ENCODE data around the gene GLRX3. TPM values are rescaled to one million over a fixed set of nuclear protein-coding genes. Genes with fewer than 3 reads are reported as not detected.

GLRX3 gene
- total and polyA plus RNA-seq, 2 experiments from 2014 or later = 141 to 201 TPM

GRCh38 chr10:130194991-130195645 is 58.9 kb downstream of the GLRX3 start:
- peaks cover 3% of the 10 kb centered on the region for H3K4me1 Mint-ChIP-seq
- H3F3A ChIP-seq (replicated peaks; ENCODE audit: low read depth) = no peaks in the 10 kb centered on the region
- DNase-seq (ENCODE audit: low spot score) = no peak

More at GRCh38 chr10:130194991-130195645, 58.9 kb downstream of the GLRX3 start:
- no peak overlapping the region for H3K4me3 Mint-ChIP-seq
- no peaks in the 10 kb centered on the region for H3K27me3 ChIP-seq (ENCODE audit: insufficient read depth)
- no peak overlapping the region for H3K27ac ChIP-seq (ENCODE audit: low read depth)
- H4K20me1 ChIP-seq (replicated peaks; ENCODE audit: insufficient read depth) = no peaks in the 10 kb centered on the region
- H3K36me3 Mint-ChIP-seq (ENCODE audit: low read depth) = peaks cover 9% of the 10 kb centered on the region; the same call in 2 of the 3 replicates
- H3K4me2 ChIP-seq = no peak overlapping the region
- H2AFZ ChIP-seq = no peak overlapping the region
- H3K4me1 ChIP-seq (ENCODE audit: insufficient read depth) = no peaks in the 10 kb centered on the region
- H3K36me3 ChIP-seq (ENCODE audit: insufficient read depth) = no peaks in the 10 kb centered on the region
- ATAC-seq = no peak
- no peaks in the 10 kb centered on the region for H3K79me2 ChIP-seq (replicated peaks; ENCODE audit: insufficient read depth)
- H3K27me3 Mint-ChIP-seq (ENCODE audit: insufficient read depth, low read depth, poor library complexity) = peaks cover 9% of the 10 kb centered on the region
- no peak overlapping the region for H3K27ac Mint-ChIP-seq
- H3K4me3 ChIP-seq = no peak overlapping the region
- H3K9me2 ChIP-seq (ENCODE audit: insufficient read depth) = no peaks in the 10 kb centered on the region
- TF ChIP-seq CTCF (conservative IDR thresholded peaks at IDR 0.05; ENCODE audit: low read depth in 2 of 2) (no peak), EZH2 (IDR thresholded peaks at IDR 0.05; ENCODE audit: low read depth, unreplicated experiment) (no peak), ZNF114 (CRISPR knock-in tag; IDR thresholded peaks at IDR 0.05) (no peak), JUNB (IDR thresholded peaks at IDR 0.05; ENCODE audit: unreplicated experiment) (no peak), ETS1 (IDR thresholded peaks at IDR 0.05) (no peak), EZH2phosphoT487 (IDR thresholded peaks at IDR 0.05; ENCODE audit: unreplicated experiment) (no peak), NANOG (IDR thresholded peaks at IDR 0.05; ENCODE audit: borderline replicate concordance) (no peak), POLR2AphosphoS5 (IDR thresholded peaks at IDR 0.05; ENCODE audit: low read depth) (no peak), CREB1 (CRISPR knock-in tag; IDR thresholded peaks at IDR 0.05; ENCODE audit: low read depth) (no peak), ZNF462 (CRISPR knock-in tag; IDR thresholded peaks at IDR 0.05) (no peak), STAT1 (IDR thresholded peaks at IDR 0.05; ENCODE audit: unreplicated experiment) (no peak), REST (IDR thresholded peaks at IDR 0.05; ENCODE audit: unreplicated experiment) (no peak), ZNF331 (CRISPR knock-in tag; IDR thresholded peaks at IDR 0.05; ENCODE audit: low read depth) (no peak)
- peaks cover 26% of the 10 kb centered on the region for H3K9me3 Mint-ChIP-seq
